H1 (cell line): ENCODE data around the gene CACNG3. TPM values are rescaled to one million over a fixed set of nuclear protein-coding genes. Genes with fewer than 3 reads are reported as not detected.

Experiments used
- CTCF ChIA-PET: fragments of 300-600 bp; sonication (Branson Sonifier 250); formaldehyde crosslinking; loops from one replicate; lab custom pipeline; 2021; ENCODE audit not compliant: partially characterized antibody; lab: Charles Lee
- POLR2A ChIA-PET: fragments of 300-600 bp; sonication (Branson Sonifier 250); formaldehyde crosslinking; loops from one replicate; lab custom pipeline; 2021; ENCODE audit warnings: inconsistent platforms; ENCODE audit not compliant: partially characterized antibody; lab: Charles Lee
- DNase-seq, 2 experiments: peaks; one replicate each; pipeline versions ENCODE4 v3.0.0 to v3.0.0-alpha.2; 2010 to 2022; ENCODE audit warnings: low spot score in 2 of 2, low read depth in 1 of 2, mixed read lengths in 1 of 2
- FAIRE-seq: peaks from 2 replicates; lab custom pipeline; 2011; peaks lifted over from hg19 to GRCh38; lab: Jason Lieb, UNC
- H2AFZ ChIP-seq: 2 replicates; pipeline ENCODE4 v1.8.1; 2012; ENCODE audit warnings: low read length, inconsistent platforms
- H2AK5ac ChIP-seq: 2 replicates; pipeline ENCODE4 v1.6.1; 2013; ENCODE audit warnings: low read depth, low read length
- H2BK120ac ChIP-seq: replicated peaks from 2 replicates; pipeline ENCODE3; 2013; ENCODE audit warnings: low read depth, low read length, inconsistent platforms
- H2BK12ac ChIP-seq: 2 replicates; pipeline ENCODE4 v1.6.1; 2013; ENCODE audit warnings: low read depth, low read length
- H2BK15ac ChIP-seq: 2 replicates; pipeline ENCODE4 v1.6.1; 2013; ENCODE audit warnings: low read length
- H2BK20ac ChIP-seq: 2 replicates; pipeline ENCODE4 v1.6.1; 2013; ENCODE audit warnings: low read length
- H2BK5ac ChIP-seq: 2 replicates; pipeline ENCODE4 v1.6.1; 2013; ENCODE audit warnings: low read depth, low read length
- H3K14ac ChIP-seq: 2 replicates; pipeline ENCODE4 v1.6.1; 2013; ENCODE audit warnings: inconsistent platforms; ENCODE audit not compliant: insufficient read length
- H3K18ac ChIP-seq: 2 replicates; pipeline ENCODE4 v1.6.1; 2013; ENCODE audit warnings: low read length; ENCODE audit errors: extremely low read depth
- H3K23ac ChIP-seq: 2 replicates; pipeline ENCODE4 v1.6.1; 2013; ENCODE audit warnings: inconsistent platforms; ENCODE audit not compliant: insufficient read length
- H3K23me2 ChIP-seq: 2 replicates; pipeline ENCODE4 v1.6.1; 2013; ENCODE audit warnings: low read depth, low read length
- H3K27ac ChIP-seq: 2 replicates; pipeline ENCODE4 v1.6.1; 2011; ENCODE audit warnings: low read depth, low read length, inconsistent platforms
- H3K27me3 ChIP-seq, 4 experiments: replicated peaks in 1 of 4; 1 replicate in 1 of 4; 2 replicates in 3 of 4; pipeline versions ENCODE4 v1.6.1 to v1.8.1; 2011 to 2013; ENCODE audit warnings: low read length in 3 of 4, mild to moderate bottlenecking in 3 of 4, inconsistent platforms in 2 of 4, mixed read lengths in 2 of 4, moderate library complexity in 1 of 4; ENCODE audit not compliant: control insufficient read depth in 3 of 4, insufficient read depth in 3 of 4; ENCODE audit errors: extremely low read depth in 1 of 4
- H3K36me3 ChIP-seq, 4 experiments: 2 replicates each; pipeline versions ENCODE4 v1.6.1 to v1.8.1; 2011 to 2013; ENCODE audit warnings: mild to moderate bottlenecking in 4 of 4, low read length in 3 of 4, moderate library complexity in 2 of 4, control low read depth in 1 of 4, inconsistent platforms in 1 of 4; ENCODE audit not compliant: insufficient read depth in 4 of 4, control insufficient read depth in 2 of 4
- H3K4ac ChIP-seq: replicated peaks from 2 replicates; pipeline ENCODE3; 2013; ENCODE audit warnings: low read length, low read depth, mixed read lengths, inconsistent platforms; ENCODE audit not compliant: insufficient read length
- H3K4me1 ChIP-seq, 4 experiments: replicated peaks in 1 of 4; 1 replicate in 1 of 4; 2 replicates in 3 of 4; pipeline versions ENCODE4 v1.6.1 to v1.8.1; 2011 to 2013; ENCODE audit warnings: low read length in 3 of 4, inconsistent platforms in 2 of 4, mixed read lengths in 1 of 4; ENCODE audit not compliant: insufficient read depth in 4 of 4, control insufficient read depth in 3 of 4
- H3K4me2 ChIP-seq, 2 experiments: 2 replicates each; pipeline versions ENCODE4 v1.6.1 to v1.8.1; 2011 to 2013; ENCODE audit warnings: low read depth in 2 of 2, low read length in 2 of 2, control low read depth in 1 of 2, inconsistent platforms in 1 of 2, mild to moderate bottlenecking in 1 of 2; ENCODE audit not compliant: insufficient read depth in 1 of 2
- H3K4me3 ChIP-seq, 4 experiments: fragments of 200-600, 300-600 bp in 1 of 4; sonication (generic), shearing (Covaris generic), sonication (Bioruptor Twin) in 1 of 4; 2 replicates each; pipeline versions ENCODE4 v1.5.1 to v1.8.1; 2011 to 2016; ENCODE audit warnings: low read length in 4 of 4, low read depth in 3 of 4, control low read depth in 2 of 4, inconsistent platforms in 2 of 4, mild to moderate bottlenecking in 2 of 4, mixed read lengths in 1 of 4, moderate library complexity in 1 of 4; ENCODE audit not compliant: insufficient read depth in 2 of 4; ENCODE audit errors: extremely low read depth in 1 of 4
- H3K56ac ChIP-seq: replicated peaks from 2 replicates; pipeline ENCODE3; 2013; ENCODE audit warnings: low read depth, mild to moderate bottlenecking, mixed read lengths, low read length, inconsistent platforms; ENCODE audit not compliant: insufficient read length
- H3K79me1 ChIP-seq: 2 replicates; pipeline ENCODE4 v1.6.1; 2013; ENCODE audit warnings: low read depth, low read length, control low read depth
- H3K79me2 ChIP-seq, 2 experiments: 2 replicates each; pipeline versions ENCODE4 v1.6.1 to v1.8.1; 2012 to 2013; ENCODE audit warnings: low read length in 2 of 2, mild to moderate bottlenecking in 2 of 2, inconsistent platforms in 1 of 2; ENCODE audit not compliant: insufficient read depth in 2 of 2, control insufficient read depth in 1 of 2
- H3K9ac ChIP-seq, 4 experiments: replicated peaks in 1 of 4; 1 replicate in 1 of 4; 2 replicates in 3 of 4; pipeline versions ENCODE4 v1.6.1 to v1.8.1; 2011 to 2013; ENCODE audit warnings: low read depth in 3 of 4, low read length in 3 of 4, control low read depth in 2 of 4, mild to moderate bottlenecking in 2 of 4, moderate library complexity in 2 of 4, inconsistent platforms in 1 of 4; ENCODE audit errors: extremely low read depth in 1 of 4
- H3K9me3 ChIP-seq, 2 experiments: 2 replicates each; pipeline versions ENCODE4 v1.6.1 to v1.8.1; 2012 to 2013; ENCODE audit warnings: mild to moderate bottlenecking in 2 of 2, moderate library complexity in 2 of 2, control low read depth in 1 of 2, inconsistent platforms in 1 of 2, low read depth in 1 of 2, low read length in 1 of 2, mixed read lengths in 1 of 2; ENCODE audit not compliant: insufficient read depth in 2 of 2
- H4K20me1 ChIP-seq, 2 experiments: replicated peaks in 1 of 2; 2 replicates each; pipeline versions ENCODE3 to v1.8.1; 2011 to 2013; ENCODE audit warnings: inconsistent platforms in 2 of 2, low read length in 2 of 2, mild to moderate bottlenecking in 1 of 2; ENCODE audit not compliant: insufficient read depth in 2 of 2, control insufficient read depth in 1 of 2
- H4K5ac ChIP-seq: 2 replicates; pipeline ENCODE4 v1.6.1; 2013; ENCODE audit warnings: low read length, low read depth, mixed read lengths, inconsistent platforms; ENCODE audit not compliant: insufficient read length
- H4K8ac ChIP-seq: 2 replicates; pipeline ENCODE4 v1.8.0; 2013; ENCODE audit warnings: mild to moderate bottlenecking, moderate library complexity, low read length, inconsistent platforms; ENCODE audit not compliant: insufficient read depth; ENCODE audit errors: extremely low read depth
- H4K91ac ChIP-seq: replicated peaks from 2 replicates; pipeline ENCODE3; 2013; ENCODE audit warnings: low read length, mixed read lengths, inconsistent platforms; ENCODE audit not compliant: insufficient read length
- JUND ChIP-seq: IDR thresholded peaks from 2 replicates; pipeline ENCODE4 v1.6.1; 2011; ENCODE audit warnings: mild to moderate bottlenecking, improper control_type of control experiment, low read length
- WGBS, 2 experiments: shearing (Covaris generic) in 1 of 2; methylation state at CpG; one replicate each; pipeline versions ENCODE4 v1.1.6 to v1.1.7; 2013 to 2015; ENCODE audit warnings: low lambda C conversion rate in 2 of 2, mixed read lengths in 2 of 2, inconsistent platforms in 1 of 2, low coverage in 1 of 2, missing lambda C conversion rate in 1 of 2; ENCODE audit not compliant: insufficient replicate concordance in 2 of 2, insufficient coverage in 1 of 2, insufficient read length in 1 of 2; ENCODE audit errors: extremely low coverage in 1 of 2, missing lambda C conversion rate in 1 of 2; 5-methylcytosine and 5-hydroxymethylcytosine counted together
- polyA plus RNA-seq, 7 experiments: library from polyadenylated mRNA; depleted of rRNA in 3 of 7; stranded (reverse) in 5 of 7; unstranded in 2 of 7; fragments of >200 nt in 5 of 7; fragments of 200-250 nt in 2 of 7; gene quantifications; 1 replicate in 5 of 7; 2 replicates in 1 of 7; 4 replicates in 1 of 7; pipeline versions ENCODE4 v1.2.1 to v1.2.3, GENCODE V29; 2011 to 2013; ENCODE audit warnings: missing spikeins in 2 of 7, mixed read lengths in 2 of 7
- total RNA-seq: library from RNA; stranded (reverse); fragmentation: NEBNext Ultra II Directional; extraction: Animal tissue kit (Norgen Biotek cat#: 25700); gene quantifications from 2 replicates; pipeline ENCODE4 v1.2.1, GENCODE V29; 2021

Gene CACNG3
- total and polyA plus RNA-seq, 2 of the 8 experiments (the other 6 are each of a cell fraction or from before 2014, with no cell fraction given): 0.12 TPM; not detected in 1

DNA sequence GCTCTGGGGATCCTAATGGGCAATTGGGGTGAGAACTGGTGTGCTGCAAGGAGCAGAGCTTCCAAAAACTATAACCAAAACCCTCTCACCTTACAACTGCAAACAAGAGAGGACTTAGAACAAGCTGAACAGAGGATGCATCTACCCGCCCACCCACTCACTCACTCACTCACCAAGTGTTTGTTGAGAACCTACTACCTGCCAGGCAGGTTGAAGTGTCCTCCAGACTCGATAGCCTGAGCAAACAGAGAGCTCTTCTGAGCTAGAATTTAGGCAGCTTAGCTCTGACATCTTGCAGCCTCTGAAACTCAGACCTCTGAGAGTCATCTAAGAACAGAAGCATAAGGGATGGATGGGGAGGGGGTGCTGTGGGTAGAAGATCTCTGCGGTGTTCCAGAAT lies 41.2 kb downstream of the CACNG3 start:
- FAIRE-seq: no peak
- CTCF ChIA-PET: interaction anchor here (0.6 to 2.0 kb wide), 2 partner anchors 15 to 226 kb away, joined by 3 to 5 read pairs; no protein-coding TSS in a partner anchor
- POLR2A ChIA-PET: no interaction called here
- no peak overlapping the region for H3K4me3 ChIP-seq
- H3K23me2 ChIP-seq: no peaks in the 10 kb centered on the region
- no peak overlapping the region for H2BK120ac ChIP-seq
- H3K18ac ChIP-seq: no peak overlapping the region
- H3K23ac ChIP-seq: no peak overlapping the region
- H3K27me3 ChIP-seq: no peaks in the 10 kb centered on the region
- no peak overlapping the region for H4K5ac ChIP-seq
- H2BK15ac ChIP-seq: no peak overlapping the region
- no peak overlapping the region for H3K4me2 ChIP-seq
- DNase-seq: no peak
- no peak overlapping the region for H2BK12ac ChIP-seq
- H3K79me2 ChIP-seq: no peaks in the 10 kb centered on the region
- H2AFZ ChIP-seq: peak overlapping the region; percentile 31; the same call in 1 of the 2 replicates
- 85% methylated on average over 3 of the region's 3 CpGs; no CpG with 5 or more reads in 1 of the 2 experiments for WGBS, 2 experiments
- H4K8ac ChIP-seq: no peak overlapping the region
- H3K4me1 ChIP-seq: no peaks in the 10 kb centered on the region
- H2BK5ac ChIP-seq: no peak overlapping the region
- H3K79me1 ChIP-seq: no peaks in the 10 kb centered on the region
- H4K91ac ChIP-seq: no peak overlapping the region
- TF ChIP-seq JUND: no peak
- H3K14ac ChIP-seq: no peak overlapping the region
- no peaks in the 10 kb centered on the region for H3K36me3 ChIP-seq
- H2AK5ac ChIP-seq: no peak overlapping the region
- no peak overlapping the region for H3K4ac ChIP-seq
- H4K20me1 ChIP-seq: no peaks in the 10 kb centered on the region
- no peak overlapping the region for H3K27ac ChIP-seq
- H3K9ac ChIP-seq: no peak overlapping the region
- no peaks in the 10 kb centered on the region for H3K9me3 ChIP-seq
- no peak overlapping the region for H2BK20ac ChIP-seq
- no peak overlapping the region for H3K56ac ChIP-seq
